Measurements from ENCODE around the gene GLDN.

The GLDN gene

DNA sequence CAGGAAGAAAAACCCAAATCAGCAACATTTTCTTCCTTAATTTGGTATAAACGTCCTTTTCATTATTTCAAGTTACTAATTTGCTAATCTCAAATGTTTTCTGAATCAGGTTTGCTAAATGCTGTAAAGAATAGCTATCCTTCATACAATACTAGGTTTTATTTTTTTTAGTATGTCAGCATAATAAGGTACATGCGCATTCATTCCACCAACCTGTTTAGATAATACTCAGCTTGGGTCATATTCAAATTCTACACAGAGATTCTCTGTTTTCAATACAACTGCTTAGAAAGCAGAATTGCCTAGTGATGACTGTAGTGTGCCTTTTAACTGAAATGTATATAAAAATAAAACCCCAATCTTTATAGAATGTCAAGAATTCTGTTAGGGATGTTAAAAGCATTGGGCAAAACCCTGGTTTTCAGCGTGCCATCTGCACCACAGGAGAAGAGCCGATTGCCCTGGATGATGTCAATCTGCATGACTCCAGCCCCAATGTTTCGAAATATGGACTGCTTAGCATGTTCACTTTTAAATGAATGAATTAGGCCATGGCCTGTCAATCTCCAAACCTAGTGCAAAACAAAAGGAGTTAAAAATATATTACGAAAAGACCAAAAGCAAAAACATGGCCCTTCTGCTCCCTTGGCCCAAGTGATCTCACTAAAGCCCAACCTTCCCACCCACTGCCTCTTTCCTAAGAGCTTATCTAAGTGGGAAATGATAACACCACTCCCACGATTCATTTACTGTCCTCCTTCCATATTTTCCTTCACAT is 107.4 kb downstream of the GLDN start:
- no peak for DNase-seq

DNA sequence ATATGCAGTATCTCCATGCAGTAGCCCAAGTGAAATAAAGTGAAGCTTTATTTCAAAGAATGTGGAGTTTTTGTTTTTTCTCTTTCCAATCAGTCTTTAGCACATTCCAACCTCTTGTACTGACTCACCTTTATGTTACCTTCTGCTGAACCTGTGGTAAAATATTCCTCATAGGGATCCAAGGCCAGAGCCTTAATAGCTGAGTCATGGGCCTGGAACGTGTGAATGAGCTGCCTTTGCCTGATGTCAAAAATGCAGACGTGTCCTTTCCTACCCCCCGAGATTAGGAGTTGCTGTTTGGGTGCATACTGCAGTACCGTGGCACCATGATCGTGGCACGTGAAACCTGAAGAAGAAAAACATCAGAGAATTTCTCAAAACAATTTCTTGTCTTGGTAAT is 108.5 kb downstream of the GLDN start:
- no peak for DNase-seq

Data from NCI-H748 treated with DMSO at 0.1 percent for 48 hours (cell line).